Stimulated activated CD4-positive, alpha-beta T cell treated with anti-CD3 and anti-CD28 coated beads, Interleukin-4, amount 100 ng/mL, for 1 hour (primary cell): ENCODE measurements around the gene CRTAC1.
A peak's percentile ranks its signal among the peaks of the same experiment; 100 is the strongest.

Experiments
- DNase-seq: peaks from one replicate; pipeline ENCODE4 v3.0.0-alpha.2; 2020

Gene CRTAC1, protein sequence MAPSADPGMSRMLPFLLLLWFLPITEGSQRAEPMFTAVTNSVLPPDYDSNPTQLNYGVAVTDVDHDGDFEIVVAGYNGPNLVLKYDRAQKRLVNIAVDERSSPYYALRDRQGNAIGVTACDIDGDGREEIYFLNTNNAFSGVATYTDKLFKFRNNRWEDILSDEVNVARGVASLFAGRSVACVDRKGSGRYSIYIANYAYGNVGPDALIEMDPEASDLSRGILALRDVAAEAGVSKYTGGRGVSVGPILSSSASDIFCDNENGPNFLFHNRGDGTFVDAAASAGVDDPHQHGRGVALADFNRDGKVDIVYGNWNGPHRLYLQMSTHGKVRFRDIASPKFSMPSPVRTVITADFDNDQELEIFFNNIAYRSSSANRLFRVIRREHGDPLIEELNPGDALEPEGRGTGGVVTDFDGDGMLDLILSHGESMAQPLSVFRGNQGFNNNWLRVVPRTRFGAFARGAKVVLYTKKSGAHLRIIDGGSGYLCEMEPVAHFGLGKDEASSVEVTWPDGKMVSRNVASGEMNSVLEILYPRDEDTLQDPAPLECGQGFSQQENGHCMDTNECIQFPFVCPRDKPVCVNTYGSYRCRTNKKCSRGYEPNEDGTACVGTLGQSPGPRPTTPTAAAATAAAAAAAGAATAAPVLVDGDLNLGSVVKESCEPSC

DNA sequence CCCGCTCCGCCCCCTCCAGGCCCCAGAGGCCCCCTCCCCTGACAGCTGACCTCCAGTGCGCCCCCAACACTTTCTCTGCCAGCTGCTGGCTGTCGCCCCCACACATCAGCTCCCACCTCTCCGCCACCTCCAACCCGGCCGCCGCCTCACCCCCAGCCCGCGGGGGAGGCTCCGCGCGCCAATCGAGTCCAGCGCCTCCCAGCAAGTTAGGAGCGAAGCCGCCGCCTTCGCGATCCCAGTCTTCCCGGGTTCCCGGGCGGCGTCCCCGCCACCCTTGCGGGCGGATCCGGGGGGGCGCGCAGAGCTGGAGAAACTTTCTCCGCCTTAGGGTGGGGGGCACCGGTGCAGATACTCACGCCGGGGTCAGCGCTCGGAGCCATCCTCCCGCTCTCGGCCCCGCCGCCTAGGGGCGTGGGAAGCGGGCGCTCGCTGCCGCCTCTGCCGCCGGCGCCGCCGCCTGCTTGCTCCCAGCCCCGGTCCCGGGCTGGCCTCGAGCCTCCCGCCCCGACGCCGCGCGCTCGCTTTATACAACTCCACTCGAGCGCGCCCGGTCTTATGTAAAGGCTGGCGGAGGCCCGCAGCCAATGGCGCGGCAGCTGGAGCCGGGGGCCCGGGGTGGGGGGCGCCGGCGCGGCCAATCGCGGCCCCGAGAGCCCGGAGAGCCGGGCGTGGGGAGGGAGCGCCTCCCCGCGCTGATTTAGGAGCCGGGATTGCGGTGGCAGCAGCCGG, at the start of gene CRTAC1:
Gene CRTAC1 (minus strand): TSS at position 529 of the 729 bp plus-strand sequence. CDS start 149 bp downstream, at position 380.
- DNase-seq, result peak; percentile 11

DNA sequence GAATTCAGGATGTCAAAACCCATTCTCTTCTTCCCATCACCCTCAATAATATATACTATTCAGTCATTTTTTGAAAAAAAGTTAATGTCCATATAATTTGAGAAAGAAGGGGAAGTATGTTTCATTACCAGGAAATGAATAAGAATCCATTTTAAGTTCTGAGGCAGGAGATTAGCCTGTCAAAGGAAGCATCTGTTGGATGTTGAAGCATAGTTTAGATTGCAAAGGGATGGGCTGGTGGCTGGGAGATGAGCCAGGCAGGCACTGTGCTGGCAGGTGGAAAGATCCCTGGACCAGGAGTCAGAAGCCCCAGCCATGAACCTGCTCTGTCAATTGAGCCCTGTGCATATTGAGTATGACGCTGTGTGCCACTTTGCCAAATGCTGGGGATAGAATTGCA, 48.4 kb upstream of the CRTAC1 start:
- no peak for DNase-seq

DNA sequence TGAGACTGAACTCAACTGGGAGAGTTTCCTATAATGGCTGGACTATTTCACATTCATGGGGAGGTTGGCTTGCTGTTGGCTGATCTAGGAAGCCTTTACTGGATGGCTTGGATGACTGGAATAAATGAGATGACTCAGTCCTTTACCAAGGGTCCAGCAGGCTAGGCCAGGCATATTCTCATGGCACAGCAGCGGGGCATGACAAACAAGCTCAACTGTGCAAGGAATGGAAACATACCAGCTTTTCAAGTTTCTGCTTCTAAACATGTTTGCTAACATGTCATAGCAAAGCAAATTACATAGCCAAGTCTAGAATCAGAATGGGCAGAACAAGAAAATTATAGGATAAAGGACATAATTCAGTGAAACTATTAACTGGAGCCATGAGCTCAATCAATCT, 46.8 kb upstream of the CRTAC1 start:
- no peak for DNase-seq

DNA sequence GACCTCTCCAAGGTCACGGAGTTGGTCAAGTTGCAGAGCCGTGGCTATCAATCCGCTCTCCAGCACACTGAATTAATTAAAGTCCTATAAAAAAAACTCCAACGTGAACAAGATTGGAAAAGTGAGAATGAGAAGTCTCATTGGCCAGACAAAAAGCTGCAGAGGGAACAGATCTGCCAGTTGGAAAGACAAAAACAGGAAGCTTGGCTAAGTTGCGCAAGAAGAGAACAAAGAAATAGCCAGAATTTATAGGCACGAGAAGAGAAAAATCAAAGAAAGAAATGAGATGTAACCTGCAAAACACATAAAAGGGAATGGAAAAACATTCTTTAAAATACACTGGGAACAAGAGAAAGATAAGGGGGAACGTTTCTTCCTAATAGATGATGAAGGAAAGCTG, 45.7 kb upstream of the CRTAC1 start:
- no peak for DNase-seq

DNA sequence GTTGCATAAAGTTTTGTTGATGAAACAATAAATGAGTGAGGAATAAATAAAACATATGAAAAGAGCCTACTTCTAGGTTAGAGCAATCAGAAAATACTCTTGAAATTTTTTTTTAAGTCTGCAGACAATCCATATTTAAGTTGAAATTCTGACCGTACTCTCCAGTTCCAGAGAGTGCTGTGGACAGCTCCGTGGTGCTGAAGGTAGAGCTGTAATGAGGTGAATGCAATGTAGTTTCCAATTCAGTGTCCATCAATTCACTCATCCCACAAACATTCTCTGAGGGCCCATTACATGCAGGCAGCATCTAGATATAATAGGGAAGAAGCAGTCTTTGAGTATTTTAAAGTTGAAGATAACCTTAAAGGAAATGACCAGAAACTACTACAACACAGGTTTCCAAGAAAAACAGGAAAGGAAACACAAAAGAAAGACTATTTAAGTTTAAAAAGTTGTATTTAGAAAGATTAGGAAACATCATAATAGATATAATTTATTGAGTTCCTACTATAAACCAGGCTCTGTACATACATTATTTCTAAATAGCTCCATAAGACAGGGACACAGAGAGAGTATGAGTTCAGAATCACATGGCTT, 44.0 kb upstream of the CRTAC1 start:
- DNase-seq, result no peak

DNA sequence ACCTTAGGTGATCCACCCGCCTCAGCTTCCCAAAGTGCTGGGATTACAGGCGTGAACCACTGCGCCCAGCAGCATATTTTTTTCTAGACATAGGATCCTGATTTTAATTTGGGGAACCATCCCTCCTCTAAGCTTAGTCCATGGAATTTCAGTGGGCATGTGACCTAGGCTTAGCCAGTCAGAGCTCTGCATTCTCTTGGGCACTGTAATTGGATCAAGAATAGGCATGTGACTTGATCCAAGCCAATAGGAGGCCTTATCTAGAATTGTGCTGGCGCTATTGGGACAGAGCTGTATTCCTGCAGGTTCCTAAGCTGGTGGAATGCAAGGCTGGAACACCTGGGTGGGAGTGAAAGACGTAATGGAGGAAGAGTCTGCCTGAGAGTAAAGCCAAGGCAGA, 36.7 kb upstream of the CRTAC1 start:
- no peak for DNase-seq

DNA sequence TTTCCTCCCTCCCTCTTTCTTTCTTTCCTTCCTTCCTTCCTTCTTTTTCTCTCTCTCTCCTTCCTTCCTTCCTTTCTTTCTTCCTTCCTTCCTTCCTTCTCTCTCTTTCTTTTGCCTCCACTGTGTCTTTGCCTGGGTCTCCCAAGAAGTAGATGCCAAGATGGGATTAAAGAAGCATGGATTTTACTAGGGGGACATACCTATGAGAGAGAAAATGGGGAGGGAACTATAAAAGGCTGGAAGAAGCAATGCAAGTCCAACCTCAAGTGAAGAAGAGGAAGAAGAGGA, 33.3 kb upstream of the CRTAC1 start:
- no peak for DNase-seq

DNA sequence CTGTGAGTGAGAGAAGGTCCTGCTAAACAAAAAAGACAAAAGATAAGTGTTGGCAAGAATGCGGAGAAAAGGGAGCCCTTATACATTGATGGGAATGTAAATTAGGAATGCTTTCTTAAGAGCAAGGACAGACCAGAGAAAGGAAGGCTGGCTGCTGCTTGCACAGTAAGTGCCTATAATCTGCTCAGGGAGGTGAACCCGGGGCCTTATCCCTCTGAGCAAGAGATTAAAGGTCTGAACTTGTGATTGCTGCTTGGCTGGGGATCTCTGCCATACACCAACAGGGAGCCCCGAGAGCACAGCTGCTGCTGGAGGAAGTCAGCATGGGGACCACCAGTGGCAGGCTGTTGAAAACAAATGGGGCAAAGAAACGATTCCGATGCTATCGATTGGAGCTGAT, 32.0 kb upstream of the CRTAC1 start:
- DNase-seq, result no peak

DNA sequence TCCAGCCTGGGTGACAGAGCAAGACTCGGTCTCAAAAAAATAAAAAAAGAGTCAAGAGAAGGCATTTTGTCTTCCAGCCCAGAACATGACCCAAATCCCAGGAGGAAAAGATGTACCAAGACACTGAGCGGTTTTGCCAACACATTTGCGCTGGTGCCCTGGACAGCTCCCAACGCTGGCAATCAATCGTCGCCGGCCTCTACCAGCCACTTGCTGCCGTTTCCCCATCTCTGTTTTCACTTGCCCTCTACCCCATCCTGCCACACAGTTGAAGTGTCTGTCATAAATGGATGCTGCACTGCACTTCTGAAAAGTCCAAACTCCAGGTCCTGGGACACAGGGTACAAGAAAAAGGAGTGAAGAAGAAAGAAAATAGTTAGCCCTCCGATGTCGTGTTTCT, 29.7 kb upstream of the CRTAC1 start:
- no peak for DNase-seq

DNA sequence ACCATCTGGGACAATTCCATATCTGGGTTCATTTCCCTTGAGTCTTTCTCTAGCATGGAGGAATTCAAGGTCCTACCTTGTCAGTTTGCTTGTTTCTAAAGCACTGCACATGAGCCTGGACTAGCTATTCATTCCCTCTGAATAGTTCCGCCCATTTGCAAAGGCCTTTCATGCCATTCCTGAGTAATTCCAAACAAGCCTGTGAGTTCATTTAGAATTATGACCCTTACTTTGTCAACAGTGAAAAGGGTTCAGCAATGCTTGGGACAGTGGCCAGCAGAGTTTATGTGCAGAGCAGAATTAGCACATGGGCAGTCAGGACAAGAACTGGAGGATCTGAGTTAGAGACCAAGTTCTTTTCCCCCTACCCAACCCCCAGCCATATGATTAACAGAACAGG, 27.9 kb upstream of the CRTAC1 start:
- no peak for DNase-seq

DNA sequence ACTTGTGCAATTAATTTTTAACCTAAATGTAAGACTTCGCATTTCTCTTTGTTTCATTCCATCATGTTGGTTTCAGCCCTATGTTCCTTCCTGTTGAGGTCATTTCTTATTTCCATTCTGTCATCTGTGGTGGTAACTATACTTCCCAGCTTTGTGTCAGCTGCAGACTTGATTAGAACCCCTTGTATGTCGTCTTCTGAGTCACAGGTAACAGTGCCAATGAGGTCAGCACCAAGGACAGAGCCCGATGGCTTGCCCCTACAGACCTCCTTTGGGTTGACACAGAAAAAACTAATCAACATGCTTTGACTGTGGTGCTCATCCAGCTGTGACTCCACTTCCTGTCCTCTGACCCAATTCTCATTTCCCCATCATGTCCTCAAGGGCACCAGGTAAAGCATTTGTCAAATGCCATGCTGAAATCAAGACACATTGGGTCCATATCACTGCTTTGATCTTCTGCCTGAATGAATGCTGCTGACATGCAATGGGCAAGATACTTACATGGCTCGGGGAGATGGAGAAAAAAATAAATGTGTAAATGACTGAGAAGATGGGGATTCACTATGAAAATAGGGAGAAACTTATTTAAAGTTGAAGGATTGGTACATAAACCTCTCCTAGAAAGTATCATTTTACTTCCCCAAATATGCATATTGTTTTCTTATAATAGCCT, 25.6 kb upstream of the CRTAC1 start:
- peak; percentile 18 for DNase-seq

DNA sequence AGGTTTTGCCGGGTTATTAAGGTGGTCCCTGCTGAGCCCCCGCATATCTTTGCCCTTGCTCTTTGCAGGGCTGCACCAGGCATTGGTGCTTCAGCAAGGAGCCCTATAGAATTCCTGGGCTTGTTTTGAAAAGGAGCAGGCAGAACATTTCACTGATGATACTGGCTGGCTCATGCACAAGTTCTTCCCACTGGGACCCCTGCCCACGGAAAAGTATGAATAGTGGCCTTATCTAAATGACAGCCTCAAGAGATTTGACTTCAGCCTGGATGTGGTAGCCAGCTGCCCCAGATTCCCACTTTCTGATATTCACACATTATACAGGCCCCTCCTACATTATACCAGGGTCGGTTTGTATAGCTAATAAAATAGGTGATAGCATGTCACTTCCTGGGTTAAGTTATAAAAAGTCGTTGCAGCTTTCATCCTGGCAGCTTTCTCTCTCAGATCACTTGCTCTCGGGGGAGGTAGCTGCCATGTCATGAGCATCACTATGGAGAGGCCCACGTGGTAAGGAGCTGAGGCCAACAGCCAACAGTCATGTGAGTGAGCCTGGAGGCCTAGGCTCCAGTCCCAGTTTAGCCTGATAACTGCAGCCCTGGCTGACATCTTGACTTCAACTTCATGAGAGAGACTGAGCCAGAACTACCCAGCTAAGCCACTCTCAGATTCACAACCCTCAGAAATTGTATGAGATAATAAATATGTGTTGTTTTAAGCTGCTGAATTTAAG, 16.8 kb upstream of the CRTAC1 start:
- no peak for DNase-seq

DNA sequence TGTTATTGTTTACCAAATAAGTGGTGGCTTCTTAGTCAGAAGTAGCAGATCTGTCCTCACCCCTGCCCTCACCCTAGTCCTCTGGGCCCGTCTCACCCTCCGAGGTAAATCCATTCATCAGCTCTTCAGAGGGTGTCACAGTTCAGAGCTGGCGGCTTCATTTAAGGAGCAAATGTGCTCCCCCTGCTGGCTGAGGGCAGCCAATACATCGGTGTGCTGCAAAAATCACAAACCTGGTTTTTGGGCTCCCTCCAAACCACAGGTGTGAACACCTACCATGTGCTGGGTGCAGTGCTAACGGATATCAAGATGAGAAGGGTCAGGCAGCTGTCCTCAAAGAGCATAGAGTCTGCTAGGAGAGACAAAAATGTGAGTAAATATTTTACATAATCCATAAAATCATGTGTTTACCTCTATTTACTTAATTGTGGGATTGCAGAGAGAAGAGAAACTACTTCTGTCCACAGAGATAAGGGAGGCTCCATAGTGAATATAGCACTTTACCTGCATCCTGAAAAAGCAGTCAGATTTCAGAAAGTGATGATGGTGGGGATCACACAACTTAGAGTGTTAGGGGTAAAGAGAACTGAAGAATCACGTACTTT, 15.5 kb upstream of the CRTAC1 start:
- DNase-seq, result peak; percentile 51

DNA sequence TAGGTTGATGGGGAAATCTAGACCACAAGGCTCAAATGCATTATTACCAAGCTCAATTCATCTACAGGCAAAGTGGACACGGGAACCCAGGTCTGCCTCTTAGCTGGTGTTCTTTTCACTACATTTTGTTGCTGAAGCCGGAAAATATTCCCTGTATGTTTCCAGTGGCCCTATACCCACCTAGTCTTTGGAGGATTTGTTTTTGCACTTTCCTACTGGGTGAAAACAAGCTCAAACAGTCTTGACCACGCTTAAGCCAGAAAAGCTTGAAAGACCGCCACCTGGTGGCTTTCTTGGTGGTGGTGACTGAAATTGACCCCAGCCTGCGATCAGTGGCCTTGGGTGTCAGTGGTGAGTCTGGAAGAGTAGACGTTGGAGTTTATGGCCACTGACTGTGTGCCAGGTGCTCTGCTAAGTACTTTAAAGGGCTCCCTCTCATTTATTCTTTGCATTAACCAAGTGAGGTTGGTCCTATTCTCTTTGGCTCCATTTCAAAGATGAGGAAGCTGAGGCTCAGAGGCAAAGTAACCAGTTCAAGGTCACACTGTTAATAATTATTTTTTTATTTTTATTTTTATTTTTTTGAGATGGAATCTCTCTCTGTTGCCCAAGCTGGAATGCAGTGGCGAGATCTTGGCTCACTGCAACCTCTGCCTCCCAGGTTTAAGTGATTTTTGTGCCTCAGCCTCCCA, 11.1 kb upstream of the CRTAC1 start:
- peak; percentile 34 for DNase-seq

DNA sequence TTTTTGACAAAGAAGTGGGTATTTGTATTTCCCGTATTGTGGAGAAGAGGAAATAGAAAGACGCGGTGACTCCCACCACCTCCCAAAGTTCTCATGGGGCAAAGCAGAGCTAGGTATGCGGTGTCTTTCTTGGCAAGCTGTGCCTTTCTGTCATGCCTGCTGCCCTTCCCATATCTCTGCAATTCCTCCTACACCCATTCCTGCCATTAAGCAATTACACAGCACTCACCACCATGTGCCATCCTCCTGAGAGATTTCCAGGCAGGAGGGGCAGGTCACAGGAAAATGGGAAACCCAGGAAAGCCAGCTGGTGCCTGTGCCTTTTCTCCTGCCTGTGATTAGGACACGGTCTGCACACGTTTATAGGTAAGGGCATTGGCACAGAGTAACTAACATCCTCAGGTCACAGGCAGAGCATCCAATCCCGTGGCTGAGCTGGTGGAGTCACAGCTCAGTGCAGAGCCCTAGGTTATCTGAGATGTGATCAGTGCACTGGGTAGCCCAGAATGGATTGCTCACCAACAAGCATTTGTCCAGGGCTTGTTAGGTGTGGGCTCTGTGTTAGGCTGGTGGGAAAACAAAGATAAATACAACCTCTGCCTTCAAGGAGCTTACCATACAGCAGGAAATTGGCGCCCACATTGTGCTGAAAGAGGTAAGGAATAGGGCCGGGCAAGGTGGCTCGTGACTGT, 9.4 kb upstream of the CRTAC1 start:
- DNase-seq, result no peak

DNA sequence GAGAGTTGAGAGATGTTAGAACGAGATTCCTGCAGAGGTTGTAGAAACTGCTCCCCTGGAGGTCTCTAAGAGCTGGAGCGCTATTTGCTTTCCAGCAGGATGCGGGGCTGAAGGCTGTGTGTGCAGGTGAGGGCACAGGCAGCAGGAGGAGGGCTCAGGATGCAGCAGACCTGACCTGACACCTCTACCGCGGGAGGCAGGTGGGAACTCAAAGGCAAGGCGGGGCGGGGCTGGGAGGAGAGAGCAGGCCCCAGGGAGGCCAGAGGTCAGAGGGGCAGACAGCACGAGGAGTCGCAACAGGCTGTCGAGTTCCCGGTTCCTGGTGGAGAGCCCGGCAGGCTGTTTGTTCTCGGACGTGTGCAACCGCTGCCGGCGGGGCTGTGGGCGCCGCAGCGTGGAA, 7.9 kb upstream of the CRTAC1 start:
- DNase-seq, result no peak

DNA sequence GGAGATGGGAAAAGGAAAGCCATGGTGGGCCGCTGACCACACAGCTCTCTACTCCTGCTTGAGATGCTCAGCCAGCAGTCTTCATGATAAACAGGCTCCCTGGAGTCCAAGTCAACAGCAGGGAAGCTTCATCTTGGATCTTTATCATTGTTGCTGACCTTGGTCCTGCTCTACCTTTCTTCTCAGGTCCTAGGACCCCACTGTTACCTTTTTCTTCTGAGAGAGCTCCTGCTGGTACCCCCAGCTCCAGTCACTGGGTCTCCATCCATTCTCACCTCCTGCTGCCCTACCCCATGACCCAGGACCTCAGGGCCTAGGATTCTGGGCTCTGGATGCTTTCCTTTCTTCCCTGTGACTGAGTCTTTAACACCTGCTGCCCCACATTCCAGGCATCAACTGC, 5.2 kb upstream of the CRTAC1 start:
- DNase-seq, result no peak

DNA sequence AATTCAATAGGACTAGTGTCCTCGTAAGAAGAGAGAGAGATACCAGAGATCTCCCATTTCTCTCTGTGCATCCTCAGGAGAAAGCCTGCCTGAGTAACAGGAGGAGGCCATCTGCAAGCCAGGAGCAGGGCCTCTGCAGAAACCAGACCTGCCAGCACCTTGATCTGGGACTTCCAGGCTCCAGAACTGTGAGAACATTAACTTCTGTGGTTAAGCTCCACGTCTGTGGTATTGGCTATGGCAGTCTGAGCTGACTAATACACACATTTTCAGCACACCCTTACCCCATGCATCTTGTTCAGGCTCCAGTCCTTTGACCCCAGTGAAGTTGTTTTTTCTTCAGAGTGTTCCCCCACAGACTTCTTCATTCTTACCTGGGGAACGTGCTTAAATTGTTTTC, 3.1 kb upstream of the CRTAC1 start:
- no peak for DNase-seq

DNA sequence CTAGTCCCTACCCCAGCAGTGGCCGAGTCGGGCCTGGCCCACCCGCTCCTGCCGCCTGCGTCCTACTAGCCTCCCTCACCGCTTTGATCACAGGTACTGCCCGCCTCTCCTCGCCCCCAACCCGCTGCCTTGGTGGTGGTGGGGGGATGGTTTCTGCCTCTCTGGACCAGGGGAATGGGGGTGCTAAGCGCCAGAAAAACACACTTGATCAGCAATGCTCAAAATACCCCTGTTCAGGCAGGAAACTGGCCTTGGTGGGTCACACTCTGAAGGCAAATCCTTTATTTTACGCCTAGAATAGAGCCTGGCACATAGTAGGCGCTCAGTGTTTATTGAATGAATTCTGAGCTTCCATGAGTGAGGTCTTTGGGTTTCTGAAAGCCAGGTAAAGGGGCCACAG, 1.0 kb upstream of the CRTAC1 start:
- no peak for DNase-seq

DNA sequence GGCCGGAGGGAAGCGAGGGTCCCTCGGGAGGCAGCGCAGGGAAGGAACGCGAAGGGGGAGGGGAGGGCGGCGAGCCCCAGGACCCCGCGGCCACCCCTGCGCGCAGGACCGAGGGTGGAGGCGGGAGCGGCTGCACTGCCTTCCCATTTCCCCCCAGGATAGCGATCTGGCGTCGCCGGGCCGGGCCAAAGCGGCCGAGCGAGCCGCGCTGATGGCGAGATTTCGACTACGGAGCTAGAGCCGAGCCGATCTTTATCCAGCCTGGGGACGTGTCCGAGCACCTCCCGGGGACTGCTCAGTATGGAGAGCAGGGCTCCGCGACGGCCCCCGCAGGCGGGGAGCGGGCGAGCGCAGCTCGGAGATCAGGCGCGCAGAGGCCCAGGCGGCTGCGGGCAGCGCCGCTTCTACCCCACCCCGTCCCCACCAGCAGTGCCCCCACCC, 590 bp upstream of the CRTAC1 start:
- DNase-seq, result no peak
